HG03139 (cell line): ENCODE data around the gene PTGR3.

Source experiments
- ATAC-seq: cut with Tn5 transposase; IDR thresholded peaks from one replicate; pipeline ENCODE4 v1.9.1; 2021; ENCODE audit not compliant: unreplicated experiment

The PTGR3 gene

DNA sequence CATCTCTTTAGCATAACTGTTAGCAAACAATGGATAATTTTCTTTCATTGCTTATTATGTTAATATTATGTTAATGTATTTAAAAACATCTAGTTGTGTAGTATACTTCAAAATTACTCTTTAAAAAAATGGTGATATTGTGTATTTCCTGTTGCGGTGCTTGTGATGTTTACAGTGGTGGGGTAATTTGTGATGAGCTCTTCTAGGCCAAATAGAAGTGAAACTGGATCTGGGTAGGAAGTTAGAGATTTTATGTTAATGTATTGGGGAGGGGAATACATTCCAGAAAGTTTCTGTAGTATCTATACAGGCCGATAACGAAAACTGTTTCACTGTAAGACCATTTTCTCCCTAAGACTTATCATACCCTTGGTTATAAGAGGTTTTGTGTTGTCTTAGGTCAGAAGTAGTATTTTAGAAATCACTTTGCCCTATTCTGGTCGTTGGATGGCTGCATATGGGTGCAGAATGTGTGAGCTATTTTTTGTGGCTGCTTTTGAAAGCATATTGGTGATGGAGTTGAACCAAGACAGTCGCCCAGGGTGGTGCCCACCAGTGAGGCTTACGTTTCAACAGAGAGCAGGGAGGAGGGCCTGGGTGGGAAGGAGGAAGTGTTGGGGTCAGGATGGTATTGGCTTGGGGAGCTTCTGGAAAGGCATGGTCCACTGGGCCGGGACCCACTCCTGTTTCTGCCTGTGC, 7.4 kb upstream of the PTGR3 start:
- ATAC-seq = no peak

DNA sequence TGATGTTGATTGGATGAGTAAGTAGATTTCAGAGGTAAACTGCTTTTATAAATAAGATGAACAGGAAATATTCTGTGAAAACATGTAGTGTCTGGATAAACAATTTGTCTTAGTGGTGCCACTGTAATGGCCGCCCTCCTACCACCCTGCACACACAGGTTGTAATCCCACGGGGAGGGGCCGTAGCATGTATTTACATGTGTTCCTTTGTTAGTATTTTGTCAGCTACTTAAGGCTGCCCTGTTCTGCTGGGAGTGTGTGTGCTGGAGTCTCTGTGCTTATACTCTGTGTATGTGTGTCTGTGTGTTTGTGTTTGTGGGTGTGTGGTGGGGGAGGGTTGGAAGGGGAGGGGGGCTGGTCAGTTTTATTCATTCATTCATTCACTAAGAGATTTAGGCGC, 6.7 kb upstream of the PTGR3 start:
- ATAC-seq = no peak

DNA sequence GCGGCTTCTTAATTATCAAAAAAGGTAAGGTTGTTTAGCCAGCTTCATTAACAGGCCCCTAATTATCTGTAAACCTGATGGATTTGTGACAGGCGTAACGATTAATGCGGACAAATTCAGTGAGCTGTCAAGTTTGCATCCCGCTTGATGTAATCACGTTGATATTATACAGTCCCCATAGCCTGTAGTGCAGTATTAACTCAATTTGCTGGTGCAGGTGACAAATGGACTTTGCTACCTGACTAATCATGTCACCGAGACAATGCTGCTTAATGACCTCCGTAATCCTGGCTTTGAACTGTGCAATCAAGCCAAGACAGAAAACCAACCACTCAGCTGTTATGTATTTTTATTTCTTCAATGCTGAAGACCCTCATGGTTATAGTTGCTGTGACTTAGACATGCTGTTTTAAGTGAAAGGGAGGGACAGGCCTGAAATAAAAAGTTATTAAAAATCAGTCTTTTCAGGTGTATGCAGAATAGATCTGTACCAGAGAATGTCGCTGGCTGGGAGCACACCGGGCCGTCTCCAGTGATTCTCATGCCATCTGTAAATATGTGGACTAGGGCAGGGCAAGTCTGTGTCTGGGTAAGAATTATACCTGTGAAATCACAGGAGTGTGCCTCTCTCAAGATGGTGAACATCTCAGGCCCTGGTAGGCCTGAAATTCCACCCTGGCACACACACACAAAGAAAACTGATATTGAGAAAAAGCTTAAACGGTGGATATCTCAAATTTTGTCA, 6.0 kb upstream of the PTGR3 start:
- ATAC-seq = no peak

DNA sequence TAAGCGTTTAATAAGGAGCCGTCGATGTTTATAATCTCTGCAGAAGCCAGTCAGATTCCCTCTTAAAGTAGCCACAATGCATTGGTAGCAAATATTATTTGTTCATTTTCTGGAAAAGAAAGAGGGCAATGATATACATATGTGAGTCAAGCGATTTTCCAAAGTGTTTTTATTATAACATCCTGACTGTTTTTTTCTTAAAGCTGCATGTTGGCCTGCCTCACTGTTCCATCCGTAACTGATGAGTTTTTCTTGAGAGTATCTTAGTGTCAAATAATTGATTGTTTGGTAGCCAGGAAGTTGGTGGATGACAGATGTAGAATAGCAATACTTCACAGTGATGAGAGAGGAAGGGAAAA, 5.4 kb upstream of the PTGR3 start:
- ATAC-seq = no peak

DNA sequence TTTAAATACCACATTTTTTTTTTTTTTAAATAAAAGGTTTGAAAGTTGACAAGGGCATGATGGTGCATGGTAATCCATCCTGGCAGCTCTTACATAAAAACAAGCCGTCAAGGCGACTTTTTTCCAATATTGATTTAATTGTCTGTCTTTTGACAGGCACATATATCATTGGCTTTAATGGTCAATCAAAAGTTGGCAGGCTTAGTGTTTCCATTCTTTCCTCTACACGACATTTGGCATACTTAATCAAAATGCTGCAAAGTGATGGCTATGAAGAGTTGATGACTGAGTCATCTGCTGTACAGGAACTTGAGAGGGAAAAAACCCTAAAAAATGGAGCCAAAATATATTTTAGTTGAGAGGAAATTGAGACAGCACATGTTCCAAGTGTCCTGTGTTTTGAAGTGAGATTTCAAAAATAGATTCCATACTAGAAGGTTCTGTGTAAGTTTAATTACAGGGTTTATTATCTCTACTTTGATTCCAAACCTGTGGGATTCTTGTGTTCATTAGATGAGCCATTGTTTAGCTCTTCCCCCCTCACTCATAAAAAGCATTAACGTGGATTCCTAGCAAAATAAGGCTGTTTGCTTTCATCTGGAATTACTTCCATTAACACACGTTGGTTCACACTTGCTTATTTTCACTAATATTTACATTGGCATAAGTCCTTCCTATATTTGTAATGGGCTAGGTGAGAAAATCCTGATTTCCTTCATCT, 4.8 kb upstream of the PTGR3 start:
- ATAC-seq = no peak

DNA sequence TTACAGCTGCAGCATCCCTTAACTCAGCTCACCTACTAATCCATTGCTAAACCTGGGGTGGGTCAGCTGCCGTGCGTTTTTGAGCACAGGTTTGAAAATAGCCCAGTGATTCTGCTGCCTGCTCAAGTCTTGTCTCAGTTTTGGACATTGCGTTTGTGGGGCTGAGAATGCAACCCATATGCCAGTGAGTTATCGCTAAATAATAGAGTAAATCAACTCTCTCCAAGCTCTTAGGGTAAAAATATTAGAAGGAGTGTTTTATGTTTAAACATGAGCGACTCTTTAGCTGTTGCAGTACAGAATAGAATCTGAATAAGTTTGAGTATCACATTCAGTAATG, 3.8 kb upstream of the PTGR3 start:
- ATAC-seq = no peak

DNA sequence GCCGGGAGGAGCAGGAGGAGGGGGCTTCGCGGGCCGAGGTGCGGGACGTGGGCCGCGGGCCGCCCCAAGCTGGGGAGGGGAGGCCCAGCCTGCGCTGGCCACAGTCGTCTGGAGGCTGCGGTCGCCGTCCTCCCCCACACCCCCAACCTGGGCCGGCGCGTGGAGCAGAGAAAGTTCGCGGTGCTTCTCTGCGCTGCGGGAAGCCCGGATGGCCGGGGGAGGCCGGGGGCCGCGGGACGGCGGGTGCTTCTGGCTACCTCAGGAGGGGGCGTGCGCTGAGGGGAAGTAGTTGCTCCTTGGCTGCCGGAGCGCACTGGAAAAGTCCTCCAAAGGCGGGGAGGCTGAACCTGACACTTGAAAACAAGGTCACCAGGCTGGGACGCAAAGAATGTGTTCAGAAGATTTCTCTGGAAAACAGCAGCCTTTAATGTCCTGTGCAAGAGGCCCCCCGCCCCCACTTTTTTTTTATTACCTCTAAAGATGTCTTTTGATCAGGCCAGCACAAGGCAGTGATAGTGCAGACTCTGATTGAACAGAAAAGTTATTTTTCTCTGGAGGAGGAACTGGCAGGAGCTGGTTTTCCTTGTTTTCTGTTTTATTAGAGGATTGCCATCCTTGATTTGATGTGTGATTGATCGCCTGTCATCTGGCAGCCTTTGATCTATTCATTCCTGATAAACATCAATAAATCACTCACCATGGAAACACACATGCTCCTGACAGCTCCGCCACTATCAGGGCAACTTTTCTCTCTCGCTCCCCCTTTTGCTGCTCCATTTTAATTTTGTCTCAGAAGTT, 3.2 kb upstream of the PTGR3 start:
- ATAC-seq = no peak

DNA sequence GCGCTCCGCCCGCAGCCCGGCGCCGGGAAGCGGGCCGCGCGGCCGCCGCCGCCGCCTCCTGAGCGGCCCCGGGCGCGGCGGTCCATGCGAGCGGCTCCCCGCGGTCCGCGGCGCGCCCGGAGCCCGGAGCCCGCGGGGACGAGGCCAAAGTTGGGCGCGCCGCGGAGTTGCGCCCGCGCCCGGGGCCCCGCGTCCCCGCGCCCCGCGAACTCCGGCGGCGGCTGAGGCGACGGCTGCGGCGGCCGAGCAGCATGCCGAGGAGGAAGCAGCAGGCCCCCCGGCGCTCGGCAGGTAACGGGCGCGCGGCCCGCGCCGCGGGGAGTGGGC, 2.6 kb upstream of the PTGR3 start:
- no peak for ATAC-seq

DNA sequence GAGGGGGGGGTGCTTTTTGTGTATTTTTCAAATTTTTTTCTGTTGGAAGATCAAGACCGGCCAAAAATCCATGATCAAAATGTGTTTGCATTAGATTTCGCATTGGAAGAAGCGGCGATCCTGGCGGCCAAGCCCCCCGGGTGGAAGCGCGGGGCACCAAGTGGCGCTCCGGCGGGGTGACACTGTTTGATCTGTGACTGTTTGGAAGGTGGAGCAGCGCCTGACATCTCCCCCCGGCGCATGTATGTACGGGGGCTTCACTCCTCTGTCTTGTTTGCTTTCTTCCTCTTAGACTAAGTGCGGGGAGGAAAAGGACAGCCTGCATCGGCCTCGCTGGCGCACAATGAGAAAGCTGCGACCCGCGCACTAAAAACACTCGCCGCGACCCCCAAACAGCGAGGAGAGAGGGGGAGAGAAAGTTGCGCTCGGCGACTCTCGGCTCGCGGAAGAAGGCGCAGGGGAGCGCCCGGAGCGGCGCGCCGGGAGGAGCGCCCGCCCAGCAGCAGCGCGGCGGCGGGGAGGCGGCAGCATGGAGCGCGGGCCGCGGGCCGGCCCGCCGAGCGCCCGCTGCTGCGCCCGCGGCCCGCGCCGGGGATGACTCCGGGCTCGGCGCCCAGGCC, 2.2 kb upstream of the PTGR3 start:
- ATAC-seq = no peak

DNA sequence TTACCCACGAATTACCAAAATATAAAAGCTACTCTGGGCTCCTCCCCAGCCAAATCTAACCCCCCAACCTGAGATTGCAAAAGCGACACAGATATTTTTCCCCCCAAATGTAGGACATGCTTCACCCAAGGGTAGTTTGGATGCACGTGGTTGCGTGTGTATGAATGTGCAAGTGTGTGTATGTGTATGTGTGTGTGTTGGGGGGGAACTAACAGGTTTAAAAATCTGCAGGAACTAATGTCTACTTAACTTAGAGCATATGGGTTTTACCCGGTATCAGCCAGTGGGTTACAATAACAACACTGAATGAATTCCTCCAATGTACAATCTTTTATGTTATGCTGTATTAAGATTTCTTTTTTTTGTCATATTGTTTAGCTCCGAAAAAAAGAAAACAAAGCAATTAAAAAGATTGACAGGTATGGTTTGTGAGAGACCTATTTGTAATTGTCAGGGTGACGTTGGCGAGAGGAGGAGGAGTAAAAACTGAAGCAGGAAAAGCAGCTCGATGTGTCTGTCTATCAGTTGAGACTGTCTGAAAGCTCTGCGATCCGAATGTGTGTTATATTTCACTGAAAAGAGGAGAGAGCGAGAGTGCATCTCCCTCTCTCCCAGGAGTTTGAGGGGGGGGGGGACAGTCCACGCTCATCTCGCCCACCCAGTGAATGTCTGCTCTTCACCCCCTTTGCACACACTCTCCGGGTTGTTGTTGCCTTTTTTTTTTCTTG, 1.5 kb upstream of the PTGR3 start, which contains the start of gene TSHZ1:
TSHZ1 (plus strand) TSS at position 524 of the 728 bp plus-strand sequence. CDS start 1,080 bp downstream, outside the sequence.
- peak; percentile 30 for ATAC-seq

DNA sequence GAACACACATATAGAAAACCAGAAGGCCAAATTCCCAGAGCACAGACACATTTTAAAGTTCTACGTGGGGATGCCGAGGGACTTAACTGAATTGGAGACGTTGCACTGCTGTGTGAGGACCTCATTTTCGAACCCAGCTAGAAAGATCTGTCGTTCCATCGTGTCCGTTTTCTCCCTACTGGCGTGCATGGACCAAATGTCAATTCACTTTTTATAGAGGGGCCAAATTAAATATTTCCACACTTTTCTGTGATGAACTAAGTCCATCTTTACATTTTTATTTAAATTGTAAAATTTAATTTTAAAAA, 966 bp upstream of the PTGR3 start:
- no peak for ATAC-seq

DNA sequence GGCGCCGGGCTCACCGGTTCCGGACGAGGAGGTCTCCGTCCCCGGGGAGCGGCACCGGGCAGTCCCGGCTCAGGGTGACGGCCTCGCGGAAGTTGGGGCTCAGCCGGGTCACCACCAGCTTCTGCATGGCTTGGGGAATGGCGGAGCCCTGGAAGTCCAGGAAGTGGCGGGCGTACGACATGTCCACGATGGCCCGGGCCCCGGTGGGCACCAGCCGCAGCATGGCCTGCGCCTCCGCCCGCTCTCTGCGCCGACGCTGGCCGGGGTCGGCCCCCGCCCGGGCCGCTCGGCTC, 157 bp downstream of the PTGR3 start:
- peak; percentile 13 for ATAC-seq

DNA sequence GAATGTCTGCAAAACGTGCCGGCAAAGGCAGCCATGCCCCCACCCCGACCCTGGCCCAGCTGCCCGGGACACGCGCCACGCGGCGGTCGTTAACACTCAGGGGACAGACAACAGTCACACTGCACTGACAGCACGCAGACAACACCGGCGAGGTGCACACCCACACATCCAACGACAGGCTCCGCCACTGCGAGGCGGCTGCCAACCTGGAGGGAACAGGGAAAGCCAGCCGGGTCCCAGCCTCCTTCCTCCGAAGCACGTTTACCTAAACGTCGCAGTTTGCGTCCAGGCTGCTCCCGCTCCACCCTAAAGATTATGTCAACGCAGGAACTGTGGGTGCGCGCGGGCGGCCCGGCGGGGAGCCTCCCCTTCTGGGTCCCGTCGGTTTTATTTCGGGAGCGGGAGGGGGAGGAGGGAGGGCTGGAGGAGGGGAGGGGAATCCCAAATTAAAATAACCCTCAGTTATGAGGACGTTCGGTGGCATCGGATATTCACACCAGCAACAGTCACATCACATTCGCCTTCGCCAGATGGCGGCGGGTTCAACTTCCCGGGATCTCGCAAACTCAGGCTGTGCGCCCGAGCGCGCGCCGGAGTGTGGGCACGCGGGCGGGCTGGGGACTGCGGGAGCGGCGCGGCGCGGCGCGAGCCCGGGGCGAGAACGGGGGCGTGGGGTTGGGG, 644 bp downstream of the PTGR3 start:
- ATAC-seq = no peak

DNA sequence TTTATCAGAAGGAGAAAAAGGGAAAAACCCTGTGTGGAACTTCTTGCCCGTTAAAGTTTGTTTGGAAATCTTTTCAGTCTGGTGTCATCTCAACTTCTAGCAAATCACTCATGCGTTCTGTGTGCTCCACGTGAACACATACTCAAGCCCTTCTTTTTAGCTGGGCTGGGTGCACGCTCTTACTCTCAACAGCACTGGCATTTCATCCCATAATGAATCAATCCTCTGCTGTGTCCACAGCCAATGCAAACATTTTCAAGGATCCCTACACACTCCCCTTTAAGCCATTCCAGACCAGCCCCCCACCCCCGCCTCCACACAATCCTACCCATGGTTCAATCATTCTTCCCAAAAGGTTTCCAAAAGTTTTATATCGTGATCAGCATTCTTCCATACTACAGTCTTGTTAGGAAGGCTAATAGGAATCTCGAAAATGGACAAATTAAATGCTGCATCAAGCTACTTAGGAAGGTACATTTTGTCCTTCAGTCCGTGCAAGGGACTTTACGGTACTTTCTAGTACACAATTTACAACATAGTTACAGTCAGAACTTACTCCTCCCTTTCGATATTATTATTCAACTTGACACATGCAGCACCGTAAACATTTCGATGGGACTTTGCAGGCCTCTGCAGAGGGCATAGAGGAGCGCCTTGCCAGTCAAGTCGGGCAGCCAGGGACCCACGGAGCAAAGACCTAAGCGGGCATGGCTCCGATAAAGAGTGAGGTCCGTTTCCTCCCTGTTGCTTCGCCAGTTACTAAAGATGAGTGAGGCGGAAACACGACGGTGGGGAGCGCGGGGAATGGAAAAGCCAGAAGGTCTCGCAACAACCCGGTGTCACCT, 1.4 kb downstream of the PTGR3 start:
- no peak for ATAC-seq

DNA sequence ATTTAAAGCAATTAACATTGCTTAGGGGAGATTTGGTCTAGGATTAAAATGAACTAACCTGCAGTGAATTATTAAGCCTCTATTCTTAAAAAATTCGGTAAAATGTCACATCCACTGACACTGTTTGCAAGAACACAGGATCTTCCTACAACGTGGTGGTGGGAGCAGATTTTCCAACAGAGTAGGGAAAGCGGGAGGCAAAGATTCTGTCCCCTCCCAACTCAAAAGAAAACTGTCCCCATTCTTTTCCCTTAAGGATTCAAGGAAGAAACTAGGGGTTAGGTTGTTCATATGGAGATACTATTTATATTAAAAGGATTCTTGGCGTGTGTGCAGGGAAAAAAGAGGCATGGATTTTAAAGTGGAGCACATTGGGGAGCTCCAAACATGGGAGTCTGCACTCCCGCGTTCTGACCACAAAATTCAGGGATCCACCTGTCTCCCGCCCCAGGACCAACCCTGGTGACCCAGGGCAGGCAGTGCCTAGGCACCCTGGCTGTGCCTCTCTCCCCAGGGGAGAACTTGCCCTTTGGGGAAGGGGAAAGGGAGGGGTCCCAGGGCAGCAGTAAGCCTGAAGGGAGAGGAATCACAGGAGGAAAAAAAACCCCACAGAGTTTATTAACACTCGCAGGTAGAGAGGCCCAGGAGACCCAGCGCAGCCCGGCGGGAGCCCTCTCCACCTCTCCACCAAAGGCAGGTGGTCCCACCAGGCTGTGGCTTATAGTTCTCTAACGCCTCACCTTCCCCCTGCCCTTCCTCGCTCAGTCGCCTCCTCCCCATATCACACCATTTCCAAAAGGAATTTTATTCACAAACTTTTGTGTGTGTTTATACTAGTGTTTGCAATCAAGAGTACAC, 2.3 kb downstream of the PTGR3 start:
- ATAC-seq = no peak

DNA sequence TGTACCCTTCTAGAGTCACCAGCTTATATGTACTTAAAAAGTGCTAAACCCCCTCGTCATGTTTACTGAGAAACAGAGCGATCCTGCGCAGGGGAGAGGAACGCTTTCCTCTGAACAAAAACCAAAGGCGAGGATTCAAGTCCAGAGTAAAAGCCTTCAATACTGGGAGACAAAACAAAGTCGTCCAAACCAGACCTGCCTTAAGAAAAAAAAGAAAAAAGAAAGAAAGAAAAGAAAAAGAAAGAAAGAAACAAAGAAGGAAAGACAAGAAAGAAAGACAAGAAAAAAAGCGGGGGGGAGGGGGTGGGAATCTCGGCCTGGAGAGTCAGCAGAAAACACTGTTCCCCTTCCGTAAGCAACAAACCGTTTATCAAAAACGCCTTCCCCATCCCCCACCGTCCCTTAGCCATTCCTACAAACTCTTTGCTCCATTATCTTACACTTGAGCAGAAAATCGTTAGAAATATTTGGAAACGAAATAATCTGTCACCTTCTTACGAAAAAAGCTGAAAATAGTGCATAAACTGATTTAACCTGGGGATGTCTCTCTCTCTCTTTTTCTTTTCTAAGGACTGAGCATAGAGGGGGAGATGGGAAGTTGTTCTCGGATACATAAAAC, 3.3 kb downstream of the PTGR3 start:
- no peak for ATAC-seq

DNA sequence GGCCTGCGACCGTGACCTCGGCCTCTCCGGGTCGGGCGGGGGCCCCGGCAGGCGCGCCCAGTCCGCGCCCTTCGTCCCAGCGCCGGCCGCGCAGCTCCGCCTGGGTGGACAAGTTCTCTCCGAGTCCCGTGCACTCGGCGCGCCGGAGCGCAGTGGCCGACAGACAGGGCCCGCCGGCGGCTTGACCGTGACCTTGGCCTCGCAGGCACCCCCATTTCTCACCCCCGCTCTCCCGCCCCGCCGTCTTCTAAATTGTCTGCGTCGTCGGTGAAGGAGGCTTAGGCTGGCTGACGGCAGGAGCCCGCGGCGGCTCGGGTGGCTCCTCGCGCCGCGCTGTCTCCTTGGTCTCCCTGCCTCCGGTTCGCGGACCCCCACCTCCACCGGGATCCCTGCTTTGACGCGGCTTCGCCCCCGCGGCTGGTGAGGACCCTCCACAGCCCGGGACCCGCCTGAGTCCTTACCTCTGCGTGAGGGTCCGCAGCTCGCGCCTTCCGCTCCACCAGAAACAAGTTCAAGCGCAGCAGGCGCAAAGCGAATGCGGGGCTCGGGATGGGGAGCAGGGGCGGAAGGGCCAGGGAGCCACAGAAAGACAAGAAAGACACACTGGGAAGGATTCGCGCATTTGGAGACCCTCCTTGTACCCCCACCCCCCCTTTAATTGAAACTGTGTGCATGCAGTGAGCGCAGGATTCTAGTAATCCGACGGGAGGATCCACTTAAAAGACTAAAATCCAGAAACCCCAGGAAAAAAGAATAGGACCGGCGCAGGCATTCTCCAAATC, 4.0 kb downstream of the PTGR3 start:
- no peak for ATAC-seq
